NCI-H146 (cell line): ENCODE measurements around the gene HAND2.

Experiments
- DNase-seq: peaks from one replicate; lab custom pipeline; 2025; lab: John Stamatoyannopoulos, UW

The HAND2 gene

GRCh38 chr4:173535957-173536356 is 5.9 kb upstream of the HAND2 start:
- DNase-seq, result no peak

GRCh38 chr4:173535165-173535902 is 5.3 kb upstream of the HAND2 start:
- no peak for DNase-seq

- DNase-seq, result no peak
These were observed 4.4 kb upstream of the HAND2 start for GRCh38 chr4:173534434-173534833.

DNA sequence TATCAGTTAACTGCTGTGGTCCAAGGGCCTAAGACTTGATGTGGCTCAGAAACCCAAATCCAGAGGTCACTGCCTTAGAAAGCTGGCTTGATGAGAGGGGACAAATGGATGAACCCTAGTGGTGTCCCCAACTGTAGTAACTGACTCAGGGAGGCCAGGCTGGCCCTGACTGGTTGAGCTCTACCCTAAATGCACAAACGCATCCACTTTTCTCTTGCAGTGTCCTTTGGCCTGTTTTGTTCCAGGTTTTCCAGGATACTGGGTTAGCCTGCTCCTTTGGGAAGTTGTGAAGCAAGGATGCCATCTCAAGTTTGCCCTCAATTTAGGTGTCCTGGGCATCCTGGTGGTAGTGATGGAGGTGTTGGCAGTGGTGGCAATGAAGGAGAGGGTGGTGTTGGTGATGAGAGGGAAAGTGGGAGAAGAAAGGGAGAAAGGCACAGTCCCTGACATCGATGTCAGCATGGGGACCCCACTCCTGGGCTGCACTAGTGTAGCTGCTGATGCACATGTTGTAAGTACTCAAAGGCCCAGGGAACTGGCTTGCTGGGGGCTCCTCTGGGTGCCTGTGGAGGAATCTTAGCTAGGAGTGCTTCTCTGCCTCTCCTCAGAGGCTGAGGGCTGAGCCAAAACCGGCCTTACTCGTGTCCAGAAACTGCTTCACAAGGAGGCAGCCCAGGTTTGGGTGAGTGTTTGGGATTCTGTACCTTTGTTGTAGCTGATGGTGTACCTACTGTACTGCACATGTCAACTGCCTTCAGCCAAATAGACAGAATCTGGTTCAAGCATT is 2.9 kb upstream of the HAND2 start:
- DNase-seq, result no peak

- no peak for DNase-seq
These were observed 1.3 kb upstream of the HAND2 start for GRCh38 chr4:173531086-173531965.

- DNase-seq, result no peak
These were observed 477 bp upstream of the HAND2 start for GRCh38 chr4:173530326-173531085.

DNA sequence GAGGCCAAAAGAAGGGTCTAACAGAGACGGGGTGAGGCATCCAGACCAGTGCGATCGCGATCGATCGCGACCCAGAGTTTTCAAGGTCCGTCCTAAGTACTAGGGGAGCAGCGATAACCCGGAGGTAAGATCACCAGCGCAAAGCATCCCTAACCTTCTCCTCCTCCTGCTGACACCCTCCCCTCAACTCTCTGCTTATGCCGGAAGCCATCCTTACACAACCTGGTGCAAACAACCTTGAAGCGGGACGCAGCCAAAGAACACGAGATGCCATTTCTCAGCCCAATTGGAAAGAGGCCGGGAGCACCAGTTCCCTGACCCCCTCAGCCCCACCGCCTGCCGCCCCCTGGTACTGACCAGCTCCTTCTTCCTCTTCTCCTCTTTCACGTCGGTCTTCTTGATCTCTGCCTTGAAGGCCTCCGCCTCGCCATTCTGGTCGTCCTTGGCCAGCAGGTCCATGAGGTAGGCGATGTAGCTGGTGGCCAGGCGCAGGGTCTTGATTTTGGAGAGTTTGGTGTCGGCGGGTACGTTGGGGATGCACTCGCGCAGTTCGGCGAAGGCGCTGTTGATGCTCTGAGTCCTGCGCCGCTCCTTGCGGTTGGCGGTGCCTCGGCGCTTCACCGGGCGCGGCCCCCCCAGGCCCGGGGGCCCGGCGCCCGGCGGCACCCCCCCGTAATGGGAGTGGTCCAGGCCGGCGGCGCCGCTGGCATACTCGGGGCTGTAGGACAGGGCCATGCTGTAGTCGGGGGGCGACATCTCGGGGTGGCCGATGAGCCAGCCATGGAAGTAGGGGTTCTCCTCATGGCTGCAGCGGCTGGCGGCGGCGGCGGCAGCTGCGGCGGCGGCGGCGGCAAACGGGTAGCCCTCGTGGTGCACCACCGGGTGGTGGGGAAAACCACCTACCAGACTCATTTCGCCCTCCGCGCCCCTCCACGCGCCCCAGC is 1.4 kb downstream of the HAND2 start:
- DNase-seq, result no peak

DNA sequence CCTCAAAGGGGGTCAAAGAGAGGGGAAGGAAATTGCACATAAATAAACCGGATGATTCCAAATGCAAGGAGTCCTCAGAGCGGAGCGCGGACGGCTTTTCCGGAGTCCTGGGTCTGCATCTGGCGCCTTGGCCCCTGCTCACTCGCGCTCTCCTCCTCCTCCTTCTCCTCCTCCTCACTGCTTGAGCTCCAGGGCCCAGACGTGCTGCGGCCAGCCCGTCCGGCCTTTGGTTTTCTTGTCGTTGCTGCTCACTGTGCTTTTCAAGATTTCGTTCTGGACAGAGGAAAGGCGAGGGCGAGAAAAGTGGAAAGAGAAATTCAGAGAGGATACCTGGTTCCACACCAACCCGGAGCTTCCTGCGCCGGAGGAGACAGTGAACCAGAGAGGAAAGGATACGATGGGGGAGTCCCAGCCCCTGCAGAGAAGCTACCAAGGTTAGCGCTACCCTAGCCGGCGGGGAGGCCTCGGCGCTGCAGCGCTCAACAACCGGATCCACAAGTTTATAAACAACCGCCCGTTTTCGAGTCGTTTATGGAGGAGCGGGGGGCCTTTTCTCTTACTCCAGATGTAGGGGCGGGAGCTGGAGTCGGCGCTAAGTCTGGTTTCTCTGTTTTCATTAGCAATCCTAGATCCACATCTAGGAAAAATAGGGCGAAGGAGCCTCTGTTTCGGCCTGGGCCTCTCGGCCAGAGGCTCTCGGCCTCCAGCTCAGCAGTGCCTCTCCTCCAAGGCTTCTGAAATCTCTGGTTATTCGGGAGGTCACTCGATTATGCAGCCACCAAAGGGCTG is 2.7 kb downstream of the HAND2 start:
- DNase-seq, result no peak

DNA sequence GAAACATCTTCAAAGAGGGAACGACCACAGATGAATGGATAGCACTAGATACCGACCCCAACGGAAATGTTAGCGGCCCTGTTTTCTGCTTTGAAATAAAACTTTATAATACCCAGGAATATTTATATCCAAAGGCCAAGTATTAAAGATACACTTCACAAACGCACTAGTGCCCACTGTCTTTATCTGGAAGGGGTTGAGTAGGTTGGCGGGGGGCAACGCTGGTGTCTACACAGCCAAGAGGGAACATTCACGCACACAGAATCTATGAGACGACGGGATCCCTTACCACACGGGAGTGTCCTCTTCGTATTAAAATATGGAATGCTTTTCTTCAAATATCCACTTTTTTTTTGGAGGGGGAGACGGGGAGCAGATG is 3.3 kb downstream of the HAND2 start:
- no peak for DNase-seq

DNA sequence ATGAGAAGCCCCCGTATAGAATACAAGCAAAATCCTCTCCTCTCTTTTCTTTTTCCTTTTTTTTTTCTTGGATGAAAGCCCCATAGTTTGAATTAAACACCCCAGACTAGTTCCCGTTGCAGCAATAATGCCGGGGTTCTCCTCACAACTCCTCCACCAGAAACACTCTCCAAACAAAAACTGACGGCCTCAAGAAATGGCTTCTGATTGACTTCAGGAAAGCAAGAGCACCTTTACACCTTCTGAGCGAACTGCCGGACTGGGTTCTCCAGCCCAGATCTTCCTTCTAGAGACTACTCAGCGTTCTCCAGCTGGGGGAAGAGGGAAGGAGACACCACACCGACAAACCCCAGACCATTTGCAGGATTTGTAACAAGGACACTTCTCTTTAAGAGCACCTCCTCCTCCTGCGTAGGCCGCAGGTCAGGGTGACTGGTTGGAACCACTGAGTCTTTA is 4.0 kb downstream of the HAND2 start:
- DNase-seq, result no peak

DNA sequence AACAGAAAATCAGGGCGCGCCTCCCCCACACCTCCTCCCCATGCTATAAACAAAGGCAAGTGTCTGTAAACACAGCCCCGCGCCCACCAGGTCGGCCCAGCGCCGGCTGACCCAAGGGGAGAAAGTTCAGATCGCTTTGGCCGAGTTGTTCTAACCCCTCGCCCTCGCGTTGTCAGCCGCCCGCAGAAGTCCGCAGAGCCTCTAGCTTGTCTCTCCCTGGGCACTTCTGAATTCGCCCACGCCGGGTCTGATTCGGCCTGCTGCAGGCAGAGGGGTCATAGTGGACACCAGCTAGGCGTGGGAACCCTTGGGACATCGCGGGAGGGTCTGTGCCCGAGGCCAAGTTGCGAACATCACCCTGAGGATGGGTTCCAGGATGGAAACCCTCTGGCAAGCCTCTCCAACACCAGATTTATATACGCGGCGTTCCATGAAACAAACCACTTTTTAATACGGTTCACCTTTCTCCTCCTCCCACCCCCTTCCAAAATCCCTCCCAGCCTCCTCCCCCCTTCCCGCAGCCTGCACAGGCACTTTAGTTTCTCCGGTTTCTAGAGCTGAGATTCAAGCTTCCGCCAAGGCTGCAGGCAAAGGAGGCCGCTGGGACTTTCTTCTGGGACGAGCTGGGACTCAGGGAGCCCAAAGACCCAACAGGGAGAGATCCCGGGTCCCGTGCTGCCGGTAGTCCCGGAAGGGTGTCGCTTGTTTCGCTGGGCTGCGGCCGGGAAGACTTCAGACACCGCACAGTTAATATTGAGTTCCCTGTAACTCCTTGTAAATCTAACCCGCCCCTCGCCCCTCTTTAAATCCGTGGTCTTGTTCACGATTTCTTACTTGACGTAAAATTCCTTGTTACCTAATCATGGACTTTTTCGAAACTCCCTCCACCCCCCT is 4.7 kb downstream of the HAND2 start:
- no peak for DNase-seq

DNA sequence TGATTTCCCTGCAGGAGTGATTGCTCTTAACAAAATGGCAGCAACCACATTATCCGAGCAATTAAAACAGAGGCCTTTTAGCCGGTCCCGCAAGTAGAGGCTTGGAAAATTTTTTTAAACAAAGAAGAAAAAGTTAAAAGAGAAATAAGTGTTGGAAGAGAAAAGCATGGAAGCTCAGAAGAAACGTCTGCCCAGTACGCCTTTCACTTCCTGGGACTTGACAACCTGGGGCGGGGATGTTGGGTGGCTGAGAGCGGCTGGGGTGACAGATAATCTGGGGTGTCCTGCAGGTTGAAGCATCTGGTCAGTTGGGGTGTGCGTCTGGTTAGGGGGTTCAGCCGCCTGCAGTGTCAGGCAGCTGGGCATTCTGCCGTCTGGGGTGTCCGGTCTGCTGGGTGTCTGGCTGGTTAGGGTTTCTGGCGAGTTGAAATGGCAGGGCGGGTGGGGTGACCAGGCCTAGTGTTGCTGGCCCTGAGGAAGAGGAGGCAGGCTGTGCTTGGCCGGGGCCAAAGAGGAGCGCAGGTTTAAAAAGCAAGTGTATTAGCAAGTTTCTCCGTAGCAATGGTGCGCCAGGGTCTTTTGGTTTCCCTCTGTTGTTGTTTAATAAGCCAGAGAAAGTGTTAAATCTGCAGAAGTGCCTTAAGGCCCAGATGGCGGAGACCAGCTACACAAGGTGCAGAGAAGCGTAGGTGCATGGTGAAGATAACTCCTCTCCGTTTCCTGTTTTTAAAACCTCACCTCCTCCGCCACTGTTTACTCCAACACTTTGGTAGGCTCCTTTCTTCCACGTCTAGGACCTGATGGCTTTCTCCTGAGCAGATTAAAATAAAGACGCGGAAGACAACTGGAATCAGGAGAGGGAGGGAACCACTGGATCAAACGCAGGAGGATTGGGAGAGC is 5.6 kb downstream of the HAND2 start:
- no peak for DNase-seq

DNA sequence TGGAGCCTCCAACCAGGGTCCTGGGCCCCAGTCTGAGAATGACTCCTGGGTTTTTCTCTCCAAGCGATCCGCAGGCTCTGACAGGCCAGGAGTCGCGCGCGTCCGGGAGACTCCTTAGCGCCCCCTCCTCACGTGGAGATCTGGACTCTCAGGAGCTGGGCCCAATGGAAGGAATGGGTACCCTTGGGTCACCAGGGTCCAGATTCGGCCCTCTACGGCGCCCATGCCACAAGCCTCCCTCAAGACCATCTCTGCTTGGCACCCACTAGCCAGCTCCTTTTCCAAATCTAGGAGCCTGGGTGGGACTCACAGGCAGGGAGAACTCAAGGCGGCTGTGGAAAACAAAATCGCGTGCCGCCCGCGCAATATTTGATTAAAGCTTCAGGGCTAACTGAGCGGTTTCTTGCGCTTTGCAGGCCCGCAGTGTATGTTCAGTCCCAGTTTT is 7.1 kb downstream of the HAND2 start:
- DNase-seq, result no peak

- DNase-seq, result no peak
These were observed 7.7 kb downstream of the HAND2 start for GRCh38 chr4:173522160-173522950.

DNA sequence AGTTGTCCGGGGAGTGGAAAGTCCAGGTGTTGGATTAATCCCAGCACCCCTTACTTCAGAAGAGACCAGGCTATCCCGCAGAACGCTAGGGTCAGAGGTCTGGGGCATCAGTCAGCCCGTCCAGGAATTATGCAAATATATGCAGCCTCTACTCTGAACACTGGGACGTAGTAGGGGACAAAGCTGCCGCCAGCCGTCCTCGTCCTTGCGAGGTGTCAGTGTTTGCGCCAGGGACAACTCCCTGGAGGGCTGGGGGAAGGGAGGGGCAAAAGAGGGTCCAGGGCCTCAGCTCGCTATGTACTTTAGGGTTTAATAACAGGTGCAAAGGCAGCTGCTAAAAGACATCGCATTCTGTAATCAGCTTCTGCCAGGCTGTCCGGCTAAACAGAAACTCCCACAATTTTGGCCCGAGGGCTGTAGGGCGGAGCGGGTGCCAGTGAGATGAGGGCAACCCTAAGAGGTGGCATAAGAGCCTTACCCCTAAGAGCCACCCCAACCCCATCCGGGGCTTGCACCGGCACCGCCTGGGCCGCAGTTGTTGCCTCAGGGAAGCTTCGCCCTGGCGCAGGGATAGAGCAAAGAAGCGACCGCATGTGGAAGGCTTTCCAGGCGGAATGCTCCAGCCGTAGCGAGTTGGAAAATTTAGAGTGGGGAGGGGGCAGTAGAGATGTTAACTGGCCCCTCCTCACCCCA is 8.4 kb downstream of the HAND2 start:
- no peak for DNase-seq

DNA sequence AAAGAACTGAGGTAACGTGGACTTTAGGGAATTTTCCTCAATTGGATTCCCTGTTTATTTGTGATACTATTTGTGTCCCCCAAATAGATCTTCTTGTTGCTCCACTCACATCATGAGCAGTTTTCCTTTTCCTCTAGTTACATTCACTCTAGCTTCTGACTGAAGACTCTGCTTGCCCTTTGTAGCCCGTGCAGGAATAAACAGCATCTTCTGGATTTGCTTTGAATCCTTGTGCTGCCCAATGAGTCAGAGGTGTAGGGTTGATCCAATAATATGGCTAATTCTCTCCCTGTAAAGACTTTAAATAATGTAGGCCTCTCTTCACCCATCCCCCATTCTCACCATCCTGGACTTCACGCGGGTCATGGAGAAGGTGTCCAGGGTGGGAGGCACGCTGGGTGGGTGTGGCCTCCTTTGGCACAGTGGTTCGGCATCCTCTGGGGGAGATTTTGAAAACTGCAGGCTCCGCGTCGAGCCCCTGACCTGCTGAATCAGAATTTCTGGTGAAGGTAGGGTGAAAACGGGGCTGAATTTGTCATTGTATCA is 9.0 kb downstream of the HAND2 start:
- DNase-seq, result no peak
